DMS114 treated with DMSO at 0.1 percent for 48 hours (cell line): ENCODE results near the gene TAP2.
"Not testable (repeated sequence)": the region's sequence is repeated elsewhere in the genome, so short reads cannot be mapped to it uniquely, and the experiment has no call there.

Experiments used
- DNase-seq: peaks from one replicate; lab custom pipeline; 2025; ENCODE audit not compliant: unreplicated experiment; lab: John Stamatoyannopoulos, UW

TAP2 gene

GRCh38 chr6:32838114-32838958 is at the start of gene TAP2:
Gene TAP2, minus strand, starts transcription at chr6:32838739. Its CDS starts 506 bp downstream, at chr6:32838233.
- peak; percentile 90 for DNase-seq

- no peak for DNase-seq
Observed at GRCh38 chr6:32887616-32888015, 49.1 kb upstream of the TAP2 start.

- no peak for DNase-seq
Observed at GRCh38 chr6:32886681-32887383, 48.3 kb upstream of the TAP2 start.

GRCh38 chr6:32885698-32886286 is 47.3 kb upstream of the TAP2 start:
- peak; percentile 79 for DNase-seq

- no peak for DNase-seq
Observed at GRCh38 chr6:32883789-32884188, 45.2 kb upstream of the TAP2 start.

GRCh38 chr6:32882879-32883250 is 44.3 kb upstream of the TAP2 start:
- DNase-seq: no peak

- DNase-seq: not testable (repeated sequence)
Observed at GRCh38 chr6:32880962-32881361, 42.4 kb upstream of the TAP2 start.

- DNase-seq: no peak
Observed at GRCh38 chr6:32879691-32880090, 41.2 kb upstream of the TAP2 start.

GRCh38 chr6:32876603-32877002 is 38.1 kb upstream of the TAP2 start:
- no peak for DNase-seq

GRCh38 chr6:32873947-32874346 is 35.4 kb upstream of the TAP2 start:
- DNase-seq: not testable (repeated sequence)

- DNase-seq: peak; percentile 77
Observed at GRCh38 chr6:32868257-32868788, 29.8 kb upstream of the TAP2 start.

- no peak for DNase-seq
Observed at GRCh38 chr6:32867554-32868256, 29.2 kb upstream of the TAP2 start.

GRCh38 chr6:32867022-32867477 is 28.5 kb upstream of the TAP2 start:
- no peak for DNase-seq

GRCh38 chr6:32865724-32866443 is 27.3 kb upstream of the TAP2 start:
- no peak for DNase-seq

- no peak for DNase-seq
Observed at GRCh38 chr6:32862725-32863124, 24.2 kb upstream of the TAP2 start.

- no peak for DNase-seq
Observed at GRCh38 chr6:32860674-32861073, 22.1 kb upstream of the TAP2 start.

GRCh38 chr6:32858194-32858593 is 19.7 kb upstream of the TAP2 start:
- no peak for DNase-seq

GRCh38 chr6:32857156-32857891 is 18.8 kb upstream of the TAP2 start:
- no peak for DNase-seq

GRCh38 chr6:32855467-32856174 is 17.1 kb upstream of the TAP2 start:
- DNase-seq: no peak
